Uterus (tissue), 2 donors: ENCODE measurements around the gene DGKG.

ENCODE experiments used
- CTCF ChIP-seq, 4 experiments: fragments of 200-600 bp in 2 of 4; fragments of 450-650 bp in 2 of 4; sonication (generic) in 2 of 4; IDR thresholded peaks; one replicate each; pipeline ENCODE4 v1.5.1; 2016 to 2019; ENCODE audit warnings: antibody characterized with exemption in 4 of 4, mild to moderate bottlenecking in 2 of 4, moderate library complexity in 1 of 4
- POLR2A ChIP-seq, 2 donors: fragments of 450-650 bp; IDR thresholded peaks; one replicate each; pipeline ENCODE4 v1.6.1; 2016; ENCODE audit warnings: antibody characterized with exemption in 2 of 2, mild to moderate bottlenecking in 1 of 2, moderate library complexity in 1 of 2

- TF ChIP-seq CTCF (IDR thresholded peaks at IDR 0.05) = no peak
- TF ChIP-seq POLR2A (IDR thresholded peaks at IDR 0.05) = no peak
Observed at GRCh38 chr3:186385856-186386602, 24.0 kb upstream of the DGKG start.
